Astrocyte (in vitro differentiated cells and primary cell): ENCODE measurements around the gene THOC1. TPM values are rescaled to one million over a fixed set of nuclear protein-coding genes. Genes with fewer than 3 reads are reported as not detected.

Experiments used
- DNase-seq: peaks from one replicate; pipeline ENCODE4 v3.0.0-alpha.2; 2010; ENCODE audit warnings: low read depth
- FAIRE-seq: peaks from 2 replicates; lab custom pipeline; 2011; peaks lifted over from hg19 to GRCh38; lab: Jason Lieb, UNC
- H2AFZ ChIP-seq: 2 replicates; pipeline ENCODE4 v1.6.0; 2012; ENCODE audit warnings: low read depth, low read length, inconsistent platforms
- H3K27ac ChIP-seq: 2 replicates; pipeline ENCODE4 v1.5.1; 2011; ENCODE audit warnings: low read depth, low read length, inconsistent platforms
- H3K27me3 ChIP-seq: 2 replicates; pipeline ENCODE4 v1.6.0; 2011; ENCODE audit warnings: low read length, inconsistent platforms; ENCODE audit not compliant: insufficient read depth
- H3K36me3 ChIP-seq: 2 replicates; pipeline ENCODE4 v1.5.1; 2011; ENCODE audit warnings: low read length, inconsistent platforms; ENCODE audit not compliant: insufficient read depth
- H3K4me1 ChIP-seq: 2 replicates; pipeline ENCODE4 v1.5.1; 2011; ENCODE audit warnings: low read length, inconsistent platforms; ENCODE audit not compliant: insufficient read depth
- H3K4me2 ChIP-seq: 2 replicates; pipeline ENCODE4 v1.6.0; 2012; ENCODE audit warnings: low read length, inconsistent platforms
- H3K4me3 ChIP-seq: 2 replicates; pipeline ENCODE4 v1.5.1; 2011; ENCODE audit warnings: low read depth, mild to moderate bottlenecking, low read length, inconsistent platforms; ENCODE audit not compliant: insufficient read depth
- H3K79me2 ChIP-seq: 2 replicates; pipeline ENCODE4 v1.6.0; 2012; ENCODE audit warnings: mild to moderate bottlenecking, low read length, inconsistent platforms; ENCODE audit not compliant: insufficient read depth
- H3K9ac ChIP-seq: 2 replicates; pipeline ENCODE4 v1.6.0; 2012; ENCODE audit warnings: mild to moderate bottlenecking, low read length, inconsistent platforms
- H3K9me3 ChIP-seq: 2 replicates; pipeline ENCODE4 v1.5.1; 2012; ENCODE audit warnings: low read depth, mild to moderate bottlenecking, low read length, inconsistent platforms; ENCODE audit not compliant: insufficient read depth
- H4K20me1 ChIP-seq: 2 replicates; pipeline ENCODE4 v1.6.0; 2012; ENCODE audit warnings: low read length, inconsistent platforms; ENCODE audit not compliant: insufficient read depth
- H3K27ac Mint-ChIP-seq: one replicate; pipeline ENCODE4 v1.8.0; 2021; ENCODE audit warnings: mild to moderate bottlenecking, mixed read lengths; ENCODE audit not compliant: unreplicated experiment
- H3K27me3 Mint-ChIP-seq: one replicate; pipeline ENCODE4 v1.8.0; 2021; ENCODE audit warnings: low read depth, mixed read lengths; ENCODE audit not compliant: unreplicated experiment
- H3K36me3 Mint-ChIP-seq: one replicate; pipeline ENCODE4 v1.8.0; 2021; ENCODE audit warnings: low read depth, mixed read lengths; ENCODE audit not compliant: unreplicated experiment
- H3K4me1 Mint-ChIP-seq: one replicate; pipeline ENCODE4 v1.8.0; 2021; ENCODE audit warnings: low read depth, mixed read lengths; ENCODE audit not compliant: unreplicated experiment
- H3K4me3 Mint-ChIP-seq: one replicate; pipeline ENCODE4 v1.8.0; 2021; ENCODE audit warnings: mild to moderate bottlenecking, moderate library complexity, mixed read lengths; ENCODE audit not compliant: unreplicated experiment
- H3K9me3 Mint-ChIP-seq: one replicate; pipeline ENCODE4 v1.8.0; 2021; ENCODE audit warnings: mild to moderate bottlenecking, mixed read lengths; ENCODE audit not compliant: unreplicated experiment
- EZH2 ChIP-seq: IDR thresholded peaks from 2 replicates; pipeline ENCODE4 v1.6.1; 2012; ENCODE audit warnings: mild to moderate bottlenecking, low read length, inconsistent platforms; ENCODE audit not compliant: insufficient read depth
- total RNA-seq: library from RNA; stranded (reverse); gene quantifications from 2 replicates; pipeline ENCODE4 v1.2.1, GENCODE V29; 2021
- TF ChIP-seq, protein P1 (sequence below): IDR thresholded peaks from 2 replicates; pipeline ENCODE4 v1.5.1; 2011; ENCODE audit warnings: low read depth, mild to moderate bottlenecking, inconsistent platforms, low read length, moderate library complexity; ENCODE audit not compliant: insufficient read depth

The THOC1 gene
- total RNA-seq, 1 donor from 2014 or later: 23.1 TPM

DNA sequence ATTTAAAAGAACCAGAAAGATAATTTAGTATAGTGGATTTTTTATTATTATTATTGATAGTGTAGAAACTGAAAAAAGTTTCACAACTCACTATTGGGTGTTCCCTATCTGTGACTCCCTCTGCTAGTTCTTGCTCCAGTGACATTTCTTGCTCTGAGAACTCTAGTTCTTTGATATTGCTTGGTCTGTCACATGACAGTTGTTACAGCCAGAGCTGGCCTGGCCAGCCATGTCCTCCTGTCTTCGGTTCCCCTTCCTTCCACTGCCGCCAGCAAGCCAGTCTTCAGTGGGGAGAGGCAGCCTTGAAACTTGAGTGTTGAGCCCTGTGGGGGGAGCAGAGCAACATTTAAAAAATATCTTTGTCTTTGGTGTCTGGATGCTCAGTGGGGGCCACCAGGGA lies 7.6 kb upstream of the THOC1 start:
- Mint-ChIP-seq H3K9me3 (no peaks in the 10 kb centered on the region), H3K27me3 (no peaks in the 10 kb centered on the region), H3K4me3 (no peak overlapping the region), H3K27ac (no peak overlapping the region), H3K36me3 (no peaks in the 10 kb centered on the region), H3K4me1 (no peaks in the 10 kb centered on the region)
- Histone ChIP-seq H3K79me2 (no peaks in the 10 kb centered on the region), H2AFZ (no peak overlapping the region), H4K20me1 (no peaks in the 10 kb centered on the region), H3K4me2 (no peak overlapping the region), H3K27me3 (no peaks in the 10 kb centered on the region), H3K9me3 (no peaks in the 10 kb centered on the region), H3K36me3 (no peaks in the 10 kb centered on the region), H3K9ac (no peak overlapping the region), H3K4me1 (no peaks in the 10 kb centered on the region), H3K4me3 (no peak overlapping the region), H3K27ac (no peak overlapping the region)
- TF ChIP-seq, protein P1, sequence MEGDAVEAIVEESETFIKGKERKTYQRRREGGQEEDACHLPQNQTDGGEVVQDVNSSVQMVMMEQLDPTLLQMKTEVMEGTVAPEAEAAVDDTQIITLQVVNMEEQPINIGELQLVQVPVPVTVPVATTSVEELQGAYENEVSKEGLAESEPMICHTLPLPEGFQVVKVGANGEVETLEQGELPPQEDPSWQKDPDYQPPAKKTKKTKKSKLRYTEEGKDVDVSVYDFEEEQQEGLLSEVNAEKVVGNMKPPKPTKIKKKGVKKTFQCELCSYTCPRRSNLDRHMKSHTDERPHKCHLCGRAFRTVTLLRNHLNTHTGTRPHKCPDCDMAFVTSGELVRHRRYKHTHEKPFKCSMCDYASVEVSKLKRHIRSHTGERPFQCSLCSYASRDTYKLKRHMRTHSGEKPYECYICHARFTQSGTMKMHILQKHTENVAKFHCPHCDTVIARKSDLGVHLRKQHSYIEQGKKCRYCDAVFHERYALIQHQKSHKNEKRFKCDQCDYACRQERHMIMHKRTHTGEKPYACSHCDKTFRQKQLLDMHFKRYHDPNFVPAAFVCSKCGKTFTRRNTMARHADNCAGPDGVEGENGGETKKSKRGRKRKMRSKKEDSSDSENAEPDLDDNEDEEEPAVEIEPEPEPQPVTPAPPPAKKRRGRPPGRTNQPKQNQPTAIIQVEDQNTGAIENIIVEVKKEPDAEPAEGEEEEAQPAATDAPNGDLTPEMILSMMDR: no peak
- TF ChIP-seq EZH2: no peak
- DNase-seq: no peak
- FAIRE-seq: no peak

- TF ChIP-seq EZH2: no peak
- TF ChIP-seq, protein P1: no peak
- no peaks in the 10 kb centered on the region for H3K4me1 Mint-ChIP-seq
- no peaks in the 10 kb centered on the region for H3K9me3 Mint-ChIP-seq
- Histone ChIP-seq H3K9ac (no peak overlapping the region), H3K79me2 (no peaks in the 10 kb centered on the region), H3K4me3 (no peak overlapping the region), H3K27me3 (no peaks in the 10 kb centered on the region), H4K20me1 (no peaks in the 10 kb centered on the region), H3K36me3 (no peaks in the 10 kb centered on the region), H3K9me3 (no peaks in the 10 kb centered on the region), H2AFZ (no peak overlapping the region), H3K4me2 (no peak overlapping the region), H3K4me1 (no peaks in the 10 kb centered on the region), H3K27ac (no peak overlapping the region)
- no peak for FAIRE-seq
- no peaks in the 10 kb centered on the region for H3K36me3 Mint-ChIP-seq
- H3K4me3 Mint-ChIP-seq: no peak overlapping the region
- H3K27me3 Mint-ChIP-seq: no peaks in the 10 kb centered on the region
- no peak for DNase-seq
- no peak overlapping the region for H3K27ac Mint-ChIP-seq
Observed at GRCh38 chr18:274313-274712, 6.5 kb upstream of the THOC1 start.

- no peak for FAIRE-seq
- H3K27ac Mint-ChIP-seq: no peak overlapping the region
Observed at GRCh38 chr18:273525-273924, 5.7 kb upstream of the THOC1 start.

More at GRCh38 chr18:273525-273924, 5.7 kb upstream of the THOC1 start:
- Histone ChIP-seq H4K20me1 (no peaks in the 10 kb centered on the region), H3K79me2 (no peaks in the 10 kb centered on the region), H3K36me3 (no peaks in the 10 kb centered on the region), H3K27ac (no peak overlapping the region), H3K9ac (no peak overlapping the region), H3K4me1 (peaks cover 4% of the 10 kb centered on the region), H3K4me3 (no peak overlapping the region), H3K9me3 (no peaks in the 10 kb centered on the region), H2AFZ (no peak overlapping the region), H3K27me3 (no peaks in the 10 kb centered on the region), H3K4me2 (no peak overlapping the region)
- Mint-ChIP-seq H3K9me3 (no peaks in the 10 kb centered on the region), H3K27me3 (no peaks in the 10 kb centered on the region), H3K36me3 (no peaks in the 10 kb centered on the region), H3K4me1 (no peaks in the 10 kb centered on the region), H3K4me3 (no peak overlapping the region)
- DNase-seq: no peak
- TF ChIP-seq, protein P1: no peak
- no peak for TF ChIP-seq EZH2
